Hepatic stellate cell (primary cell): ENCODE results near the gene DNAJC16.

Experiments
- DNase-seq: peaks from one replicate; pipeline ENCODE4 v3.0.0; 2011; ENCODE audit warnings: low spot score

Gene DNAJC16

DNA sequence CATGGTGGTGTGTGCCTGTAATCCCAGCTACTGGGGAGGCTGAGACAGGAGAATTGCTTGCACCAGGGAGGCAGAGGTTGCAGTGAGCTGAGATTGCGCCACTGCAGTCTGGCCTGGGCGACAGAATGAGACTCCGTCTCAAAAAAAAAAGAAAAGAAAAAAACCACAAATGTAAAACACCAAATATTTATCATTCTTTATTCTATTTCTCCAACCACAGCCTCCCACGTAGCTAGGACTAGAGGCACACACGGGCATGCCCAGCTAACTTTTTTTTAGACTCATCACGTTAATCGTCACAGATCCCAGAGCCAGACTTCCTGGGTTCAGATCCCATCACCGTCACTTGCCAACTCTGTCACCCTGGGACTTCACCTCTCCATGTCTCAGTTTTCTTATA lies 13.5 kb downstream of the DNAJC16 start:
- no peak for DNase-seq

DNA sequence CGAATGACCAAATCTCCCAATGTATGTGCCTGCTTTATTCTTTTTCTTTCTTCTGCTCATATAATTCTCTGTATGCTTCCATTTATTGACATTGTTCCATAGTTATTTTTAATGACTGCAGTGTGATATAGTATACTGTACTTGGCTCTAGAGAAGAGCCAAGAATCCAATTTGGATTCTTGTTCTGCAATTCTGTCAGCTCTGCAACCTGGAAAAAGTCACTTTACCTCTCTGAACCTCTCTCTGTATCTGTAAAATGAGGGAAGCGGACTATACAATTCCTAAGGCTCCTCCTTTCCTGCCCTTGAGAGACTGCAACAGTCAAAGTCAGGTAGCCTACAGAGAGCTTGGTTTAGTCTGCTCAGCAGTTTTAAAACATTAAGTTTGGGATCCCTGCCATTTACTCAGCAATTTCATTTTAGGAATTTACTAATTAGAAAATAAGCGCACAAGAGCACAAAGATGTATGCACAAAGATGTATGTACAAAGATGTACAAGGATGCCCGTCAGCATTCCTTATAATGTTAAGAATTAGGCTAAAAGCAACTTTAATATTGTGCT lies 14.7 kb downstream of the DNAJC16 start:
- no peak for DNase-seq

DNA sequence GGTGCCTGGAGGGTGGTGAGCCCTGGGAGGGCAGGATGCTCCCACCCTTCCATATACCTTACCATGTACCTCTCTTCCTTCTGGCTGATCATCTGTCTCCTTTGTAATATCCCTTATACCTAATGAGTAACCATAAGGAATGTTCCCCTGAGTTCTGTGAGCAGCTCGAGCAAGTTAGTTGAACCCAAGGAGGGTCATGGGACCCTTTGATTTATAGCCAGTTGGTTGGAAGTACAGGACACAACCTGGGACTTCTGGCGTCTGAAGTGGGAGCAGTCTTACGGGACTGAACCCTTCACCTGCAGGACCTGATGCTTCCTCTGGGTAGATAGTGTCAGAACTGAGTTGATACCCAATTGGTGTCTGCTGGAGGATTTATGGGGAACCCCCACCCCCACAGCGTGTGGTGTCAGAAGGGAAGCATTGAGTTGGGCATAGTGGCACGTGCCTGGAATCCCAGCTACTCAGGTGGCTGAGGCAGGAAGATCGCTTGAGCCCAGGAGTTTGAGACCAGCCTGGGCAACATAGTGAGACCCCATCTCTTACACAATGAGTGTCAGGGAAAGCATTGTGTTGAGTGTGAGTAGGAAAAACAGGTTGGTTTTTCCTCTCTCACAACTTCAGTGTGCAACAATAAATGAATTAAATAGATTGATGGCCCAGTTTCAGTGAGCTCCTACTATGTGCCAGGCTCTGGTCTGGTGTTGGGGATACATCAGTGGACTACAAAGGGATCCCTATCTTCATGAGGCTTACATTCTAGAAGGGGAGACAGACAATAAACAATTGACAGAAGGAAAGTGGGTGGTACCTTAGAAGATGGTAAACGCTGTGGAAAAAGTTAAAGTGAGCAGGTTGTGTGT lies 16.0 kb downstream of the DNAJC16 start:
- DNase-seq = no peak

DNA sequence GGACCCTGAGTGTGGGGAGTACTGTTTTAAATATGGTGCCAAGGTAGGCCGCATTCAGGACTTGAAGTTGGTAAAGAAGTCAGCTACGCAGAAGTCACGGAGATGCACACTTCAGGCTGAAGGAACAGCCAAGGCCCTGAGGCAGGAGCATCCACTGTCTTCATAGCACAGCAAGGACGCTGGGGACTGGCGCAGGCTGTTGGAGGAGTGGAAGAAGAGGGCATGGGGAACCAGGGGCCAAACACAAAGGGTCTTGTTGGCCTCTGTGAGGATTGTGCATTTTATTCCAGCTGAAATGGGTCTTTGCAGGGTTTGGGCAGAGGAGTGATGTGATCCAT lies 16.6 kb downstream of the DNAJC16 start:
- DNase-seq = no peak

DNA sequence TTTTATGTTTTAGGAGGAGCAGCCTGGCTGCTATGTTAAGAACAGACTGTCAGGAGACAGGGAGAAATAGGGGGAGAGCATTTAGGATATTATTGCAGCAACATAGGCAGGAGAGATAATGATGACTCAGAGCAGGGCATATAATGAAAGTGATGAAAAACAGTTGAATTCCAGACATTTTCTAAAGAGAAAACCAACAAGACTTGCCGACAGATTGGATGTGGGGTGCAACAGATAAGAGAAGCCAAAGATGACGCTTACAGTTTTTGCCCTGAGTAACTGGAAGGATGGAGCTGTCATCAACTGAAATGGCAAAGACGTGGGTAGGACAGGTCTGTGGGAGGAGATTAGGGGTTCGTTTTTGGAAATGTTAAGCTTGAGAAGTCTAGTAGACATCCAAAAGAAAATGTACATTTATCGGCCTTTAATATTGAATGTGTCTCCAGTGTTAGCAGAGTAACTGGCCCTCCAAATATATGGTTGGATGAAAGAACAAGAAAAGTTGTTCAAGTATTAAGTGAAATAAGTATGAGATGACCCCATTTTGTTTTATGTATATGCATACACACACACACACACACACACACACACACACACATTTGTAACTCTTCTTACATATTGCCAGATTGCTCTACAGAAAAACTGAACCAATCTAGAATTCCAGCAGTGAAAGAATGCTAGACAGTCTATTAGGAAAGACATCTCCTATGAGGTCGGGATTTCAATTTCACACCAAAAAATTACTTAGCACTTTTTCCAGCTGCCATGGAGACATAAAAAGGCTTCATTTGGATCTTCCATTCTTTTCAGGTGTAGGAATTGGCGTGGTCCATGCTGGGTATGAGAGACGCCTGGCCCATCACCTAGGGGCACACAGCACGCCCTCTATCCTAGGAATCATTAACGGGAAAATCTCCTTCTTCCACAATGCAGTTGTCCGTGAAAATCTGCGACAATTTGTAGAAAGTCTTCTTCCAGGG lies 17.2 kb downstream of the DNAJC16 start:
- peak; percentile 82 for DNase-seq

DNA sequence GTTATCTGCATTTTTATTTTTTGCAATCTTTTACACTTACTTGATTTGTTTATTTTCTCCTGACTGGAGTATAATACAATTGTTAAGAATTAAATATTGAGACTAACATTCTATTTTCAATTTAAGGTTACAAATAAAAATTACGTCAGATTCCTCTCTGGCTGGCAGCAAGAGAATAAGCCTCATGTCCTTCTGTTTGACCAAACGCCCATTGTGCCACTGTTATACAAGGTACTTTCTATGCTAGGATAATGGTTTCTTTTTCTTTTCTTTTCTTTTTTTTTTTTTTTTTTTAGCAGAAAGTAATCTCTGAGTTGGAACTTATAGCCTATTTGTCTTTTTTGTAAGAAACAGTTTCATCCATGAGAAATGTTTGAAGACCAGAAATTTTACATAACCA lies 20.0 kb downstream of the DNAJC16 start:
- no peak for DNase-seq

DNA sequence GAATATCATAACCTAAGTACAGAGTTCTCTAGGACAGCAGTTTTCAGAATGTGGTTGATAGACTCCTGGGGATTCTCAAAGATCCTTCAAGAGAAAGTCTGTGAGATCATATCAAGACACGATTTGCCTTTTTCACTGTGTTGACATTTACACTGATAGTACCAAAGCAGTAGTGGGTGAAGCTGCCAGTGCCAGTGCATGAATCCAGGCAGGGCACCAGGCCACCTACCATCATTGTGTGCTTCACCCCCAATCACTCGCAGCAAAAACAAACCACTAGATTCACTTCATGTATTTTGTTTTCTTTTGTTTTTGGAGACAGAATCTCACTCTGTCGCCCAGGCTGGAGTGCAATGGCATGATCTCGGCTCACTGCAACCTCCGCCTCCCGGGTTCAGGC lies 23.9 kb downstream of the DNAJC16 start:
- DNase-seq = no peak

DNA sequence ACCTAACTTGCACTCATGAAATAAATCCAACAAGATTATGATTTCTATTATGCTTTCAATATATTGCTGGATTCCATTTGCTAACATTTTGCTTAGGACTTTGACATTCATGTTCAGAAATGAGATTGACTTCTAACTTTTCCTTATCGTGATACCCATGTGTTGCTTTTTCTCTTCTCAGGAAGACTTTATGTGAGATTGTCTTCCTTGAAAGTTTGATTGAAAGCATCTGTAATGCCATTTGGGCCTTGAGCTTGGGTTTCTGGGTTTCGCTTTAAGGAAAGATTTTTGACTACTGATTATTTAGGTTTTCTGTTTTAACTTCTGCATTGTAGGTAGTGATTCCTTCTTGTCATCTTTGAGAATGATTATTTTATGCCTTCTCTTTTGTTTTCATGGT lies 30.4 kb downstream of the DNAJC16 start:
- DNase-seq = no peak

DNA sequence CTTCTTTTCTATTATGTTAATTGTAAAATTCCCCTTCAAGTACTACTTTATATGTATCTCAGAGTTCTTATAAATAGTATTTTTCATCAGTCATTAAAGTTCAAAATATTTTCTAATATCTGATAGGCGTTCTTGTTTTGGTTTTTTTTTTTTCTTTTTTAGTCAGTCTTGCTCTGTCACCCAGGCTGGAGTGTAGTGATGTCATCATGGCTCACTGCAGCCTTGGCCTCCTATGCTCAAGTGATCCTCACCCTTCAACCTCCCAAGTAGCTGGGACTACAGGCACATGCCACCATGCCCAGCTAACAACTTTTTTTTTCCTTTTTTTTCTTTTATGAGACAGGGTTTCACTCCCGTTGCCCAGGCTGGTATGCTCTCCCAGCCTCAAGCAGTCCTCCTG lies 30.9 kb downstream of the DNAJC16 start:
- DNase-seq = no peak

DNA sequence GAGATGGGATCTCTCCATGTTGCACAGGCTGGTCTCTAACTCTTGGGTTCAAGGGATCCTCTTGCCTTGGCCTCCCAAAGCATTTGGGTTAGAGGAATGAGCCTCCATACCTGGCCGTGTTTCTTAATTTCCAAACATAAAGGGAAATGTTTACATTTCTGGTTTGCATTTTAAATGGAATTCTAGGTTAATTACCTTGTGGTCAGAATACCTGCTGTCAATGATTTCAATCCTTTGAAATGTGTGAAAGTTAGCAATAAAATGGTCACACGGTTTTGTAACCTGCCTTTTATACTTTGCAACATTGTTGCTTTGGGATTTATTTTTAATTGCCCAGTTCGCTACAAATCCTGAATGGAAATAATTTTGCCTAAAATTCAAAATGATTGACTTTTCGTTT lies 31.9 kb downstream of the DNAJC16 start:
- DNase-seq = no peak

DNA sequence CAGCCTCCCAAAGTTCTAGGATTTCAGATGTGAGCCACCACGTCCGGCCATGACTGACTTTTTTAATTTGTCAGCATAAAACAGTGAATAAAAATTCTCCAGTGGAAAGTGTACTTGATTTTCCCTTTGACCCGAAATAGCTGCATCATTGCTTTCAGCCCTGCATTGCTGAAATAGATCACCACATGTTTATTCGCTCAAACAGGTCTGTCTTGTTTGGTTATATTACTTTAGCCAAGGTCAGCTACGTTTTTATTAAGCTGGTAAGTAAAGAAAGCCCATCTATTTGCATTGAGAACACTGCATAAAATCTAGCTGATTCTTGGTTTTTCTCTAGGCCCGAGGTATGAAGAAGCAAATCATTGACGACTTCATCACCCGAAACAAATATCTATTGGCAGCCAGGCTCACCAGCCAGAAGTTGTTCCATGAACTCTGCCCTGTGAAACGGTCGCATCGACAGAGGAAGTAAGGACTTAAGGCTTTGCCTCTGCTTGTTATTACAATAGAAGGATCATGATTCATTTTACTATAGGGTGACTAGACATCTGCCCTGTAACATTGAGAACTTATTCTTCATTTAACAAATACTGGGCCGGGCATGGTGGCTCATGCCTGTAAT lies 32.7 kb downstream of the DNAJC16 start:
- no peak for DNase-seq

DNA sequence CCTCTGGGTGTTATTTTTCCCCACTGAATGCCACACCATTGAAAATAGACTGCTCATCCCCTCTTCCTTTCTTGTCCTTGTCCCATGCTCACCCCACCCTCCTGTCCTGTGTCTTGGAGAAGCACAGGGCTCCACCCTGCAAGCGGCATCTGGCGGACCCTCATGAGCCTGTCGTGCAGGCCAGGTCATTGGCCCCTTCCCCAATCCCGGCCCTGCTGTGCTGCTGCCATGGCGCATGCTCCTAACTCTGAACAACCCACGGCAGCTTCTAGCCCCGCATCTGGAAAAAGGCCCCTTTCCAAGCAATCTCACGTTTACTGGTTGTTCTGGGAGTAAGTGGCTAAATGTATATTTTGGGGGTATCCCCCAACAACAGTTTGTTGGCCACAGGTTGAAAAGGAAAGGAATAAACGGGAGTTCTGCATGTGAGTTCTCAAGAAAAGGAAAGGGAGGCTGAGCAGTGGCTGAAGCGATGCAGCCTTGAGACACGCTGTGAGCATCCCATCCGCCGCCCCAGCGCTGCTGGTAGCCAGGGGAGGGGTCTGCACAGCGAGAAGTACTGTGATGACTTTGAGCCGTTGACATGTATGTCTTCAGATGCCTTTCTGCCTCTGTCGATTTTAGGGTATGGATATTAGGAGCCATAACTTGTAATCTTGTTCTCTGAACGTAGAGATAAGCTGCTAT lies 41.9 kb downstream of the DNAJC16 start:
- no peak for DNase-seq

DNA sequence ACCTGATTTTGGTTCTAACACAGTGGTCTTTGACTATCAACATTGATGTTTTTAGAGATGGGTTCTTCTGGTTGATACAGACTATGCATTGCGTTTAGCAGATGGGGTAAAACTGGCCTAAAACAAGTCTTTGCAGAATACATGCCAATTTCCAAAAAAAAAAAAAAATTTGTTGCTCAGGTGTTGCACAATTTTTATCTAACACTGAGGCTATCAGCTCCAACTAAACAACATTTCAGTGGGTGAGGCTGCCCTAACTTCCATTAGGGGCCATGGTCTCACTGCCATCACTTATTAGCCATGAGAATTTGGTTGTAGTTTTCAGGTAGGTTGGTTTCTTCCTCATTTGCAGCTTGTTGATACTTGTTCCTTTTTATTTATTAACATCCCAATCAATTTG lies 44.2 kb downstream of the DNAJC16 start:
- DNase-seq = no peak

DNA sequence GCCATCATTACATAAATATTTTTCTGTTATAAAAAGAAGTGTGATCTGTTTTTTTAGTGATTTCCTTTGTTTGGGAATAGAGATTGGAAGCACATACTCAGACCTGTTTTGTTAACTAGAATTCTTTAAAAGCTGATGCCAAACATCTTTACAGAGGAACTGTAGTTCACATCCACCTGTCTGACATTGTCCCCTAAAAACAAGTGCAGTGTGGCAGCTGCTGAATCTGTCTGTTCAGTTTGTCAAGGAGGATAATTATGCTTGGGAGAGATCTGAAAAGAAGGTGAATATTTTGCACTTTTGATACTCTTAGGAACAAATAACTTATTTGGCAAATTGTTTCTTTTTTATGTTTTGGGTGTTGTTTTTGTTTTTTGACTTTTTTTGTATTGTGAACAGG lies 44.6 kb downstream of the DNAJC16 start:
- no peak for DNase-seq

DNA sequence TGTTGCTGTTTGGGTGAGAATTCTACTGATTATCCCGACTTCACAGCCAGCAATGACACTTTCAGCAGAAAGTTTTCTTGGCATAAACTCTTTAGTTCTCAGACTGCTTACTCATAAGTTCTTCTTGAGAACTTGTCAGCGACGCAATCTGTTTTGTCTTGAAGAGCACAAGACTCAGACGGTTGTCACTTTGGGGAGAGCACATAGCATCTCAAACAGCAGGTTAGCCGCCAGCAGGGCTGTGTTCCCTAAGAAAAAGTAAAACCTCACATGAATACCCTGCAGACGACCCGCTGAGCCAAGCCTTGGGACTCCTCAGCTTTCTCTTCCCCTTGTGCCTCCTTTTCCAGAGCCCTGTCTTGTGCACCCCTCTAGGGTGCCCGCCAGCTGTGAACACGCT lies 46.8 kb downstream of the DNAJC16 start:
- no peak for DNase-seq

DNA sequence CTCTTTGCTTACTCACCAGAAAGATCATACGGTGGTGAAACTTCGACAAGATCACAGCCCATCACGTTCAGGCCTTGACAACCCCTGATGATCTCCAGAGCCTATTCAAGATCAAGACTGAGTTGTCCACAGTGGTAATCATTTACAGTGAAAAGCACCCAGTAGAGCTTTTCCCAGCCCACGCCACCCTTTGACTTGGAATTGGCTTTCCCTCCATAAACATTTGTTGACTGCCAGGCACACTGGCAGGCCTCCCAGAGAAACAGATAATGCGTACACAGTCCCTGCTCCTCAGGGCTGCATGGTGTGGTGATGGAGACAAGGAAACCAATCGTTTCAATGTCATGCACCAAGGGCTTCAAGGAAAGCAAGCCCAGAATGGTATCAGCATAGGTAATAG lies 48.1 kb downstream of the DNAJC16 start:
- DNase-seq = no peak

DNA sequence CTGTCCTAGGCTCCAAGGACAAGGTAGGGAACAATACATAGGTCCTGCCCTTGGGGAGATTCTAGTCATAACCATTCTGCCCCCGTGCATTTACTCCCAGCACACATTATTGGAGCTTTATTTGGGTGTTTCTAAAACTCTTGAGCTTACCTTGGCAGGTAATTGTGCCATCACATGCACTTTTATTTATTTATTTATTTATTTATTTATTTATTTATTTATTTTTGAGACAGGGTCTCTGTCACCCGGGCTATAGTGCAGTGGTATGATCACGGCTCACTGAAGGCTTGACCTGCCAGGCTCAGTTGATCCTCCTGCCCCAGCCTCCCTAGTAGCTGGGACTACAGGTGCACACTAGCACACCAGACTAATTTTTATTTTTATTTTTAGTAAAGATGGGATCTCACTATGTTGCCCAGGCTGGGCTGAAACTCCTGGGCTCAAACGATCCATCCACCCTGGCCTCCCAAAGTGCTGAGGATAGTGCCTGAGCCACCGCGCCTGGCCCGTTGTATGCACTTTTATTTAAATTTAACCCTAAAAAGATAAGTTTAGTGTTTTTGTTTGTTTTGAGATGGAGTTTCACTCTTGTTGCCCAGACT lies 49.0 kb downstream of the DNAJC16 start:
- no peak for DNase-seq

DNA sequence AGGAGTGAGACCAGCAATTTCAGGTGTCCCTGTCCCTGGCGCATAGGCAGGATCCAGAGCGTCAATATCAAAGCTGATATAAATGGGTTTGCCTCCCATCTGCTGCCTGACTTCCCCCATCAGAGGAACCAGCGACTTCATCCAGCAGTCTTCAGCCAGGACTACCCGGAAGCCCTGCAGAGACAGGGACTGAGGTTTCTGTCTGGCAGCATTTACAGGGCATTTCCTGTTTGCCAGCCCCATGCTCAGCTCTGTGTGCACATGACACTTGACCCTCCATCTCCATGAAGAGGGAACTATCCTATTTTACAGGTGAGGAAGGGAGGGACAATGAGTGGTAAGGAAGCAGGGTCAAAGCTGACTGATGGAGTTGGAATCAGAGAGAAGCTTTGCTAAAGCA lies 51.0 kb downstream of the DNAJC16 start:
- no peak for DNase-seq

DNA sequence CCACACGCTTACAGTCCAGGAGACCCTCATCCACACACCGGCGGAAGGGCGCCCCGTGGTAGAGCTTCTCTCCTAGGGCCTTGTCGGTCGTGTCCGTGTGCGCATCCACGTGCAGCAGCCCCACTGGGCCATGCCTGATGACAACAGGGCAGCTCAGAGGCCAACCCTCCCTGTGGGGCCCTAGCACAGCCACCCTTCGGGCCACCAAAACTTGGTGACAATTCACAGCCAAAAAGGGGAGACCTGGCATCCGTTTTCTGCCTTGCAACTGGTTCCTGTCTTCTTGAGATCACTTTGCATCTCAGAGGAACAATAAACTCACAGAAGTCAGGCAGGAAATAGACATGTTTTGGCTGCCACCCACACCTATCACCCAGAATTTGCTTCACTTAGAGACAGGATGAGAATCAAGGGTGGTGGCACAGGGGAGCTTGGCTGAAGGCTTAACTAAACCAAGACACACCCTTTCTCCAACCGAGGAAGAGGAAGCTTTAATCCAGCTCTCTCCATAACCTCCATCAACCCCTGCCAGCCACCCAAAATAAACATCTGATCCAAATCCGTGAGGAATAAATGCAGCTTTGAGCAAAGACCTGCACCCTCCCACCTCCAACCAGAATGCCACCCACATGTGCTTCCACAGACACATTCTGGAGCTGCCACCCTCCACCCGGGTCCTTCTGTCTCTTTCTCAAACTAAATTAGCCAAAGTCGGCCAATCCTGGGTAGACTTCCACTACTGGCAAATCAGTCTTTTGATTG lies 52.5 kb downstream of the DNAJC16 start:
- DNase-seq = no peak

DNA sequence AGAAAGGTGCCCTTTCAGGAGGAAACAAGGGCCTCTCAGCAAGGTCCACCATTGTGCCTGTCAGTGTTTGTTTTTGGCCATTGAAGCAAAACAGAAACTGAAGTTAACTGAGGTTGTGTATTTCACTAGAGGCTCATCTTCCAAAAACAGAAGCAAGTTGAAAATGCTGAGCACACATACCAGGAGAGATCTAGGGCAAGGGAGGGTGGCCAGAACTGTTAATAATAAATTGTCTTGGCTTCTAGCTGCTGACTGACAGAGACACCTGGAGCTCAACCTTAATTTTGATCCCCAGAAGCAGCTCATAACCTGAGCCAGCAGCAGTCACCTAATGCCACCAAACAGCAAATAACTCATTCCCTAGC lies 53.0 kb downstream of the DNAJC16 start:
- no peak for DNase-seq
